Type B pancreatic cell (in vitro differentiated cells): ENCODE measurements around the gene ZNF771. TPM values are rescaled to one million over a fixed set of nuclear protein-coding genes. Genes with fewer than 3 reads are reported as not detected.
A peak's percentile ranks its signal among the peaks of the same experiment; 100 is the strongest.
"Not testable (repeated sequence)": the region's sequence is repeated elsewhere in the genome, so short reads cannot be mapped to it uniquely, and the experiment has no call there.

Experiments used
- DNase-seq: peaks from one replicate; pipeline ENCODE4 v3.0.0; 2021; ENCODE audit warnings: mixed read lengths; ENCODE audit not compliant: unreplicated experiment; ENCODE audit errors: extremely low spot score
- H3K27ac Mint-ChIP-seq: 2 replicates; pipeline ENCODE4 v1.8.0; 2021; ENCODE audit warnings: mild to moderate bottlenecking, mixed read lengths
- H3K27me3 Mint-ChIP-seq: 2 replicates; pipeline ENCODE4 v1.8.0; 2021; ENCODE audit warnings: mixed read lengths
- H3K36me3 Mint-ChIP-seq: 2 replicates; pipeline ENCODE4 v1.8.0; 2021; ENCODE audit warnings: mixed read lengths
- H3K4me1 Mint-ChIP-seq: one replicate; pipeline ENCODE4 v1.8.0; 2021; ENCODE audit warnings: mixed read lengths; ENCODE audit not compliant: unreplicated experiment
- H3K4me3 Mint-ChIP-seq: 2 replicates; pipeline ENCODE4 v1.8.0; 2021; ENCODE audit warnings: mild to moderate bottlenecking, mixed read lengths
- H3K9me3 Mint-ChIP-seq: 2 replicates; pipeline ENCODE4 v1.8.0; 2021; ENCODE audit warnings: mixed read lengths
- total RNA-seq: library from RNA; stranded (reverse); gene quantifications from 2 replicates; pipeline ENCODE4 v1.2.1, GENCODE V29; 2021; ENCODE audit warnings: low replicate concordance
- TF ChIP-seq, protein P1 (sequence below): fragments of 200-600 bp; sonication (generic); conservative IDR thresholded peaks from 2 replicates; pipeline ENCODE4 v1.5.0; 2021; ENCODE audit warnings: antibody characterized with exemption, mild to moderate bottlenecking

Gene ZNF771
- total RNA-seq, 1 donor from 2014 or later = 15.5 TPM

DNA sequence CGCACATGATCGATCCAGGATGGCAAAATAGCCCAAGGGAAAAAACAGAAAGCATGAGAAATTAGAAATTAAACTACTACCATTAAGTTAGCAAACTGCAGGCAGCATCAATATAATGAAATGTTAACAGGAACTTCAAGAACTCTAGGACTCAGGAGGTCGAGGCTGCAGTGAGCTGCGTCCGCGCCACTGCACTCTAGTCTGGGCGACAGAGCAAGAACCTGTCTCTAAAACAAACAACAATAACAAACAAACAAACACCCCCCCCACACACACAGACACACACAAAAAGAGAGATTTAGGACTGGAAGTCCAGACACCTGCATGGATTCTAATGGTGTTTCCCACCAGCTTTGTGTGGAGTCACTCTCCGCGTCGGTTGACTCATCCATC lies 38.8 kb downstream of the ZNF771 start:
- H3K4me1 Mint-ChIP-seq = peaks cover 25% of the 10 kb centered on the region
- peak overlapping the region; percentile 87 for H3K27ac Mint-ChIP-seq
- TF ChIP-seq, protein P1, sequence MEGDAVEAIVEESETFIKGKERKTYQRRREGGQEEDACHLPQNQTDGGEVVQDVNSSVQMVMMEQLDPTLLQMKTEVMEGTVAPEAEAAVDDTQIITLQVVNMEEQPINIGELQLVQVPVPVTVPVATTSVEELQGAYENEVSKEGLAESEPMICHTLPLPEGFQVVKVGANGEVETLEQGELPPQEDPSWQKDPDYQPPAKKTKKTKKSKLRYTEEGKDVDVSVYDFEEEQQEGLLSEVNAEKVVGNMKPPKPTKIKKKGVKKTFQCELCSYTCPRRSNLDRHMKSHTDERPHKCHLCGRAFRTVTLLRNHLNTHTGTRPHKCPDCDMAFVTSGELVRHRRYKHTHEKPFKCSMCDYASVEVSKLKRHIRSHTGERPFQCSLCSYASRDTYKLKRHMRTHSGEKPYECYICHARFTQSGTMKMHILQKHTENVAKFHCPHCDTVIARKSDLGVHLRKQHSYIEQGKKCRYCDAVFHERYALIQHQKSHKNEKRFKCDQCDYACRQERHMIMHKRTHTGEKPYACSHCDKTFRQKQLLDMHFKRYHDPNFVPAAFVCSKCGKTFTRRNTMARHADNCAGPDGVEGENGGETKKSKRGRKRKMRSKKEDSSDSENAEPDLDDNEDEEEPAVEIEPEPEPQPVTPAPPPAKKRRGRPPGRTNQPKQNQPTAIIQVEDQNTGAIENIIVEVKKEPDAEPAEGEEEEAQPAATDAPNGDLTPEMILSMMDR = no peak
- H3K4me3 Mint-ChIP-seq = peak overlapping the region; percentile 92
- DNase-seq = no peak
- peaks cover 4% of the 10 kb centered on the region for H3K9me3 Mint-ChIP-seq
- H3K36me3 Mint-ChIP-seq = peaks cover 18% of the 10 kb centered on the region
- no peaks in the 10 kb centered on the region for H3K27me3 Mint-ChIP-seq

DNA sequence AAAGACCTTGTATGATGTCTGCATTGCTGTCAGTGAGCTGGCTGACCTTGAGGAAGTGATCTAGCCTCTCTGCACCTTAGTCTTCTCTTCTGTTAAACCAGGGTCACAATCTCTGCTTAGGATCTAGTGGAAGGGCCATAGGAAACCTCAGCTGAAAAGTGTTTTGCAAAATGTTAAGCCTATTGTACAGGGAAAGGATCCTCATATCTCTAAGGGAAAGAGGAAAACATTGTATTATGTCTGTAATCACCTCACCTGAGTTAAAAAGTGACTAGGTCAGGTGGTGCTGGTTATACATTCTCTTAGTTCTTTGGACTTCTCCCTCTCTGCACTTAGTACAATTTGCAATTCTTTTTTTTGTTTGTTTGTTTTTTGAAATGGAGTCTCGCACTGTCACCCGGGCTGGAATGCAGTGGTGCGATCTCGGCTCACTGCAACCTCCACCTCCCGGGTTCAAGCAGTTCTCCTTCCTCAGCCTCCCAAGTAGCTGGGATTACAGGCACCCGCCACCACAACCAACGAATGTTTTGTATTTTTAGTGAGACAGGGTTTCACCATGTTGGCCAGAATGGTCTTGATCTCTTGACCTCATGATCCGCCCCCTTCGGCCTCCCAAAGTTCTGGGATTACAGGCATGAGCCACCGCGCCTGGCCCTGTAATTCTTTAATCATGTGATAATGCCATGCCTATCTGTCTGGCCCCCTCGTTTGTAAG lies 40.3 kb downstream of the ZNF771 start:
- Mint-ChIP-seq H3K9me3 (peaks cover 4% of the 10 kb centered on the region), H3K27ac (peak overlapping the region; percentile 82), H3K27me3 (no peaks in the 10 kb centered on the region), H3K4me1 (peaks cover 31% of the 10 kb centered on the region), H3K4me3 (peak overlapping the region; percentile 66), H3K36me3 (peaks cover 18% of the 10 kb centered on the region)
- no peak for DNase-seq
- TF ChIP-seq, protein P1 = no peak

DNA sequence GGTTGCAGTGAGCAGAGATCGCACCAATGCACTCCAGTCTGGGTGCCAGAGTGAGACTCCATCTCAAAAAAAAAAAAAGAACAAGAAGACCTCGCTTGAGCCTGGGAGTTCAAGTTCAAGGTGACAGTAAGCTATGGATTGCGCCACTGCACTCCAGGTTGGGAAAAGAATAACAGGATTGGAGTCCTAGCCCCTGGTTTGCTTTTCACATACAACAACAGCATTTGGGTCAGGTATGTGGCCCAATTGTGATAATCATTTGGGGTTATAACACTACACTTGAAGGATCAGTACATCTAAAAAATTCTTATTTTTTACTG lies 41.7 kb downstream of the ZNF771 start:
- Mint-ChIP-seq H3K9me3 (peaks cover 4% of the 10 kb centered on the region), H3K4me3 (no peak overlapping the region), H3K27me3 (no peaks in the 10 kb centered on the region), H3K4me1 (peaks cover 26% of the 10 kb centered on the region), H3K27ac (no peak overlapping the region), H3K36me3 (peaks cover 6% of the 10 kb centered on the region)
- DNase-seq = no peak
- TF ChIP-seq, protein P1 = no peak

DNA sequence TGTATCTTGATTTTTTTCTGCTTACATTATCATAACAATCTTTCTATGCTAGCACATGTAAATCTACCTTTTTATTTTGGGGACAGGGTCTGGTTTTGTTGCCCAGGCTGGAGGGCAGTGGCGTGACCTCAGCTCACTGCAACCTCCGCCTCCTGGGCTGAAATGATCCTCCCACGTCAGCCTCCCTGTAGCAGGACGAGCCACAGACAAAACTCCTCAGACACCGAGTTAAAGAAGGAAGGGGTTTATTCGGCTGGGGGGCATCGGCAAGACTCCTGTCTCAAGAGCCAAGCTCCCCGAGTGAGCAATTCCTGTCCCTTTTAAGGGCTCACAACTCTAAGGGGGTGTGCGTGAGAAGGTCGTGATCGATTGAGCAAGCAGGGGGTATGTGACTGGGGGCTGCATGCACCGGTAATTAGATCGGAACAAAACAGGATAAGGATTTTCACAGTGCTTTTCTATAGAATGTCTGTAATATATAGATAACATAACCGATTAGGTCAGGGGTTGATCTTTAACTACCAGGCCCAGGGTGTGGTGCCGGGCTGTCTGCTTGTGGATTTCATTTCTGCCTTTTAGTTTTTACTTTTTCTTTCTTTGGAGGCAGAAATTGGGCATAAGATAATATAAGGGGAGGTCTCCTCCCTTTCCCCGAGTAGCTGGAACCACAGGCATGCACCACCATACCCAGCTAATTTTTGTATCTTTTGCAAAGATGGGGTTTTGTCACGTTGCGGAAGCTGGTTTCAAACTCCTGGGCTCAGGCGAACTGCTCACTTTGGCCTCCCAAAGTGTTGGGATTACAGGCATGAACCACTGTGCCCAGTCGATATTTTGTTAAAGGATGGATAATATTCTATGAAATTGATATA lies 45.5 kb downstream of the ZNF771 start:
- peak overlapping the region; percentile 50 for H3K27ac Mint-ChIP-seq
- not testable (repeated sequence) for H3K36me3 Mint-ChIP-seq, DNase-seq, H3K9me3 Mint-ChIP-seq, H3K27me3 Mint-ChIP-seq
- peaks cover 25% of the 10 kb centered on the region for H3K4me1 Mint-ChIP-seq
- H3K4me3 Mint-ChIP-seq = peak overlapping the region; percentile 55

DNA sequence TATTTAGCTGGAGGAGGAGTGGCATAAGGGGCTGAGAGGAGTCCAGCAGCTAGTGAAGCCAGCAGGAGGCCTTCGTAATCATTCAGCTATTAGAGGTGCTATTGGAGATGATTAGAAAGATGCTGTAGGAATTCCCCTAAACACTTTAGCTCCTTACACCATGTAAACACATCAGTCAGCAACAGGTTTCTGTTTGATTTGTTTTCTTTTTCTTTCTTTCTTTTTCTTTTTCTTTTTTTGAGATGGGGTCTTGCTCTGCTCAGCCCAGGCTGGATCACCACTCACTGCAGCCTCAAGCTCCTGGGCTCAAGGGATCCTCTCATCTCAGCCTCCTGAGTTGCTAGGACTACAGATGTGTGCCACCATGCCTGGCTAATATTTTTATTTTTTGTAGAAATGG lies 48.9 kb downstream of the ZNF771 start:
- no peak for DNase-seq
- no peak overlapping the region for H3K4me3 Mint-ChIP-seq
- H3K27me3 Mint-ChIP-seq = no peaks in the 10 kb centered on the region
- H3K36me3 Mint-ChIP-seq = no peaks in the 10 kb centered on the region
- no peak overlapping the region for H3K27ac Mint-ChIP-seq
- peaks cover 20% of the 10 kb centered on the region for H3K4me1 Mint-ChIP-seq
- TF ChIP-seq, protein P1 = no peak
- no peaks in the 10 kb centered on the region for H3K9me3 Mint-ChIP-seq

DNA sequence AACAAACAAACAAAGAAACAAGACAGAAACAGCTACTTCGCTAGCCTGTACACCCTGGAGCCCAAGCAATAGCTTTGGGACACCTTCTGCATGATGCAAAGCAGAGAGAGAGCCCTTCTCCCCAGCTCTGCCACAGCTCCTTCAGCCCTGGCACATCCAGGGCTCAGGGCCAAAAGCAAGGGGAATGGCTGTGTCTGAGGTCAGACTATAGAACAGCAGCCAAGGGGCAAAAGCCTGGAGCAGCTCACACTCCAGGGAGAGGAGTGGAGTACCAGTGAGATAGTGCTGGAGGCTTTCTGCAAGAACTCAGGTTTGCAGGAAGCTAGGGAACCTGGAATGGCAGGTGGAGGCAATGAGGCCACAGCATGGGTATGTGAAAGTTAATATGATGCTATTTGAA lies 49.9 kb downstream of the ZNF771 start:
- peaks cover 19% of the 10 kb centered on the region for H3K4me1 Mint-ChIP-seq
- TF ChIP-seq, protein P1 = no peak
- DNase-seq = no peak
- no peaks in the 10 kb centered on the region for H3K36me3 Mint-ChIP-seq
- no peak overlapping the region for H3K4me3 Mint-ChIP-seq
- H3K27ac Mint-ChIP-seq = no peak overlapping the region
- no peaks in the 10 kb centered on the region for H3K9me3 Mint-ChIP-seq
- H3K27me3 Mint-ChIP-seq = no peaks in the 10 kb centered on the region
